Smooth muscle cell of bladder (primary cell): ENCODE results near the gene AQP2. TPM values are rescaled to one million over a fixed set of nuclear protein-coding genes. Genes with fewer than 3 reads are reported as not detected.

ENCODE experiments used
- total RNA-seq: library from RNA; depleted of rRNA; stranded (reverse); fragments of >200 nt; gene quantifications from 2 replicates; pipeline ENCODE4 v1.2.3, GENCODE V29; 2014

Gene AQP2
- total RNA-seq, result not detected in 2 replicates

GRCh38 chr12:49950273-49951251 is at the start of gene AQP2:
Gene AQP2, plus strand, starts transcription at chr12:49950737. Its CDS starts 94 bp downstream, at chr12:49950831.

GRCh38 chr12:49903700-49904423 is 46.7 kb upstream of the AQP2 start, which contains the start of gene FAIM2:
Gene FAIM2, minus strand, starts transcription at chr12:49903900. Its CDS starts 108 bp downstream, at chr12:49903792.

GRCh38 chr12:49961111-49961922 is 10.8 kb downstream of the AQP2 start, which contains the start of gene AQP5:
Gene AQP5, plus strand, starts transcription at chr12:49961872. Its CDS starts 146 bp downstream, at chr12:49962018.

GRCh38 chr12:49972641-49973360 is 22.3 kb downstream of the AQP2 start, which contains the start of gene AQP6:
Gene AQP6, plus strand, starts transcription at chr12:49972947. Its CDS starts 227 bp downstream, at chr12:49973174.

Other genes starting within 250 kb of the AQP2 start
- 13.9 TPM in 2 replicates for gene FMNL3, start 243.3 kb upstream of the AQP2 start, total RNA-seq
- 372 and 422 TPM in 2 replicates for gene TMBIM6, start 209.2 kb upstream of the AQP2 start, total RNA-seq
- gene NCKAP5L, start 122.3 kb upstream of the AQP2 start, total RNA-seq, result 14.6 and 16.1 TPM in 2 replicates
- 3.8 and 3.9 TPM in 2 replicates for gene BCDIN3D, start 107.6 kb upstream of the AQP2 start, total RNA-seq
- 5.4 and 5.5 TPM in 2 replicates for gene FAIM2, start 46.8 kb upstream of the AQP2 start, total RNA-seq
- 0.09 TPM in 1 of 2 replicates, not detected in the other for gene AQP5, start 11.1 kb downstream of the AQP2 start, total RNA-seq
- gene AQP6, start 22.2 kb downstream of the AQP2 start, total RNA-seq, result under 0.01 TPM in 1 of 2 replicates, not detected in the other
- 15.2 and 17.2 TPM in 2 replicates for gene RACGAP1, start 74.8 kb downstream of the AQP2 start, total RNA-seq
- gene ASIC1, start 106.9 kb downstream of the AQP2 start, total RNA-seq, result 2.1 and 4.6 TPM in 2 replicates
- gene SMARCD1, start 134.6 kb downstream of the AQP2 start, total RNA-seq, result 15.7 and 16.8 TPM in 2 replicates
- gene GPD1, start 153.3 kb downstream of the AQP2 start, total RNA-seq, result not detected in 2 replicates
- 43.2 and 62.7 TPM in 2 replicates for gene COX14, start 161.5 kb downstream of the AQP2 start, total RNA-seq
- 30.6 and 40.0 TPM in 2 replicates for gene CERS5, start 216.6 kb downstream of the AQP2 start, total RNA-seq